ENCODE results near the gene CELA2A. TPM values are rescaled to one million over a fixed set of nuclear protein-coding genes. Genes with fewer than 3 reads are reported as not detected.

CELA2A gene
- not detected in 2 replicates for total RNA-seq

DNA sequence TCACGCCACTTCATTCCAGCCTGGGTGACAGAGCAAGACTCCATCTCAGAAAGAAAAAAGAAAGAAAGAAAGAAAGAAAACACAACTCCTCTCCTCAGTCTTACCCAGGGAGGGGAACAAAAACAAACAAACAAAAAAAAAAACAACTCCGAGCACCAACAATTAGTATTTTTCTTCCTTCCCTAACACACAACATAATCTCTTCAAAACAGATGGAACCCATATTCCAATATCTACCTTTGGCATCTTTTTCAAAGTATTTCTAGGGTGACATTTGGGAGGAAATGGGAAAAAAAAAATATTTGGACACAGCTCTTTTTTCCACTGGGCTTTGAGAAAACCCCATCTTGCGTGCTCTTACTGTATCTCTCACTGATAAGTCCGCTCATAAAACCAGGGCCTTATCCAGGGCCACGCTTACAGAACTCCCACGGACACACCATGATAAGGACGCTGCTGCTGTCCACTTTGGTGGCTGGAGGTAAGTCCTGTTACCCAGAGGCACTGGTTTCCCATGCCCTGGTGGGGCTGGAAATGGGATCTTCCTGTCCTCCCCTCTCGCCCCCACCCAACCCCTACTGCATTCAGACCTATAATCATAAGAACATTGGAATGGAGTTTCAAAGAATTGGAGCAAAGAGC is at the start of gene CELA2A:
Gene CELA2A, plus strand, starts transcription at position 420 of the 642 bp plus-strand sequence. Its CDS starts 22 bp downstream, at position 442.

DNA sequence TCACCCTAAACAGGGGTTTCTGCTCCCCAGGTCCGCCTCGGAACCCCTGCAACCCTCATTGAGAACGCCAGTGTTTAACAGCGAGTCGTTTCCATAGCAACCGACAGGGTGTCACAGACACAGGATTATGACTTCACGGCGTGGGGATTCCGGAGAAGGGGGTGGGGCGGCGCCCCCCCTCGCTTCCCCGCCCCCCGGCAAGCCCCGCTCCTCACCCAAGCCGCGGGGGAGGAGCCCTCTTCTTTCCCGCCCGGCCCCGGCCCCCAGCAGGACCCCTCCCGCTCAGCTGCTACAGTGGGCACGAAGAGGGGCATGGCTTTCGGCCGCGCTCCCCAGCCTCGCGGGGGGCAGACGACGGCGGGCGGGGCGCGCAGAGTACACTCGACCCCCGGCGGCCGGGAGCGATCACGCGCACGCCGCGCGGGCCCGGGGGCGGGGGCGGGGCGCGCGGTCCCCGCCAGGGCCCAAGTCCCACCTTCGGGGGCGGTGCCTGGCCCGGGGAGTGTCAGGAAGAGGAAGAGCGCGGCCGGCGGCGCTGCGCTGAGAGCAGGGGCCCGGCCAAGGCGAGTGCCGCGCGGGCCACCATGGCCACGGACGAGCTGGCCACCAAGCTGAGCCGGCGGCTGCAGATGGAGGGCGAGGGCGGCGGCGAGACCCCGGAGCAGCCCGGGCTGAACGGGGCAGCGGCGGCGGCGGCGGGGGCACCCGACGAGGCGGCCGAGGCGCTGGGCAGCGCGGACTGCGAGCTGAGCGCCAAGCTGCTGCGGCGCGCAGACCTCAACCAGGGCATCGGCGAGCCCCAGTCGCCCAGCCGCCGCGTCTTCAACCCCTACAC is 46.9 kb upstream of the CELA2A start, which contains the start of gene EFHD2:
Gene EFHD2, plus strand, starts transcription at position 501 of the 835 bp plus-strand sequence. Its CDS starts 84 bp downstream, at position 585.

DNA sequence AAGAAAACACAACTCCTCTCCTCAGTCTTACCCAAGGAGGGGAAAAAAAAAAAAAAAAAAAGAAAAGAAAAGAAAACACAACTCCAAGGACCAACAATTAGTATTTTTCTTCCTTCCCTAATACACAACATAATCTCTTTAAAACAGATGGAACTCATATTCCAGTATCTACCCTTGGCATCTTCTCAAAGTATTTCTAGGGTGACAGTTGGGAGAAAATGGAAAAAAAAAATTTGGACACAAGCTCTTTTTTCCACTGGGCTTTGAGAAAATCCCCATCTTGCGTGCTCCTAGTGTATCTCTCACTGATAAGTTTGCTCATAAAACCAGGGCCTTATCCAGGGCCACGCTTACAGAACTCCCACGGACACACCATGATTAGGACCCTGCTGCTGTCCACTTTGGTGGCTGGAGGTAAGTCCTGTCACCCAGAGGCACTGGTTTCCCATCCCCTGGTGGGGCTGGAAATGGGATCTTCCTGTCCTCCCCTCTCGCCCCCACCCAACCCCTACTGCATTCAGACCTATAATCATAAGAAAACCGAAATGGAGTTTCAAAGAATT is 19.3 kb downstream of the CELA2A start, which contains the start of gene CELA2B:
Gene CELA2B, plus strand, starts transcription at position 353 of the 563 bp plus-strand sequence. Its CDS starts 22 bp downstream, at position 375.

Other genes with a start within 250 kb of the CELA2A start
- 0.11 and 0.52 TPM in 2 replicates for gene FHAD1, start 209.5 kb upstream of the CELA2A start, total RNA-seq
- gene EFHD2, start 46.8 kb upstream of the CELA2A start, total RNA-seq: 47.4 and 57.9 TPM in 2 replicates
- 0.22 TPM in 1 of 2 replicates, not detected in the other for gene CTRC, start 18.3 kb upstream of the CELA2A start, total RNA-seq
- not detected in 2 replicates for gene CELA2B, start 19.4 kb downstream of the CELA2A start, total RNA-seq
- gene CASP9, start 67.5 kb downstream of the CELA2A start, total RNA-seq: 6.3 and 6.8 TPM in 2 replicates
- gene DNAJC16, start 70.1 kb downstream of the CELA2A start, total RNA-seq: 22.1 and 24.3 TPM in 2 replicates
- gene AGMAT, start 128.3 kb downstream of the CELA2A start, total RNA-seq: 1.8 and 2.1 TPM in 2 replicates
- gene DDI2, start 160.7 kb downstream of the CELA2A start, total RNA-seq: 23.7 and 36.7 TPM in 2 replicates
- 88.3 and 99.8 TPM in 2 replicates for gene PLEKHM2, start 227.6 kb downstream of the CELA2A start, total RNA-seq